Lower leg skin (tissue), 3 donors: Measurements from ENCODE around the gene PGA5.

Experiments used
- POLR2A ChIP-seq, 2 donors: fragments of 450-650 bp; IDR thresholded peaks; one replicate each; pipeline ENCODE4 v1.6.1; 2016 to 2017; ENCODE audit warnings: antibody characterized with exemption in 2 of 2, mild to moderate bottlenecking in 1 of 2, moderate library complexity in 1 of 2
- TF ChIP-seq, protein P1 (sequence below), 3 donors: fragments of 450-650 bp; IDR thresholded peaks; one replicate each; pipeline ENCODE4 v1.5.1; 2016; ENCODE audit warnings: antibody characterized with exemption in 3 of 3, mild to moderate bottlenecking in 3 of 3, moderate library complexity in 2 of 3

GRCh38 chr11:61198361-61198760, 42.6 kb upstream of the PGA5 start:
- TF ChIP-seq, protein P1, sequence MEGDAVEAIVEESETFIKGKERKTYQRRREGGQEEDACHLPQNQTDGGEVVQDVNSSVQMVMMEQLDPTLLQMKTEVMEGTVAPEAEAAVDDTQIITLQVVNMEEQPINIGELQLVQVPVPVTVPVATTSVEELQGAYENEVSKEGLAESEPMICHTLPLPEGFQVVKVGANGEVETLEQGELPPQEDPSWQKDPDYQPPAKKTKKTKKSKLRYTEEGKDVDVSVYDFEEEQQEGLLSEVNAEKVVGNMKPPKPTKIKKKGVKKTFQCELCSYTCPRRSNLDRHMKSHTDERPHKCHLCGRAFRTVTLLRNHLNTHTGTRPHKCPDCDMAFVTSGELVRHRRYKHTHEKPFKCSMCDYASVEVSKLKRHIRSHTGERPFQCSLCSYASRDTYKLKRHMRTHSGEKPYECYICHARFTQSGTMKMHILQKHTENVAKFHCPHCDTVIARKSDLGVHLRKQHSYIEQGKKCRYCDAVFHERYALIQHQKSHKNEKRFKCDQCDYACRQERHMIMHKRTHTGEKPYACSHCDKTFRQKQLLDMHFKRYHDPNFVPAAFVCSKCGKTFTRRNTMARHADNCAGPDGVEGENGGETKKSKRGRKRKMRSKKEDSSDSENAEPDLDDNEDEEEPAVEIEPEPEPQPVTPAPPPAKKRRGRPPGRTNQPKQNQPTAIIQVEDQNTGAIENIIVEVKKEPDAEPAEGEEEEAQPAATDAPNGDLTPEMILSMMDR (IDR thresholded peaks at IDR 0.05), result no peak
- no peak for TF ChIP-seq POLR2A (IDR thresholded peaks at IDR 0.05)
